DMS153 treated with DMSO at 0.1 percent for 48 hours (cell line): ENCODE measurements around the gene CARM1.

Experiments
- DNase-seq: peaks from one replicate; lab custom pipeline; 2025; ENCODE audit not compliant: unreplicated experiment; lab: John Stamatoyannopoulos, UW

Gene CARM1

DNA sequence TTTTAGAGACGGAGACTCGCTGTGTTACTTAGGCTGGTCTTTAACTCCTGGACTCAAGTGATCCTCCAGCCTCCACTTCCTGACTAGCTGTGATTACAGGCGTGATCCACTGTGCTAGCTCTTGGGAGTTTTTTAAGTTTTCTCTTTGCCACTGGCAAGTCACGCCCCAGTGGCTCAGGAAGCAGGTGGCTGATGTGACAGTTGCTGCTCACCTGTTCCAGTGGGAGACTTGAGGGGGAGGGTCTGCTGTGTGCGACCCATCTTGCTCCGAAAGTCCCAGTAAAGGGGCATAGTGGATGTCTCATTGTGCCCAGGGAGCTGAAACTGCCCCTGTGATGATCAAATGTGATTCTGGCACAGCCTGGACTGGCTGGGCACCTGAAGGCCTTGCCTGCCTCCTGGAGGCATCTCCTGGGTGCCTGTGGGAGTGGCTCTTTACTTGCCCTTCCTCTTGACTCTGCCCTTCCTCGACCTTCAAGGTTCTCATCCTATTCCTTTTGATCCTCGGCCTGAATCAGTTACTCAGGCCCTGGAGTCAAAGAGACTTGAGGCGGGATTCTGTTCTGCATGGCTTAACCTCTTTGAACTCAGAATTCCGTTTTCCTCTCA is 97.3 kb downstream of the CARM1 start:
- DNase-seq = no peak

DNA sequence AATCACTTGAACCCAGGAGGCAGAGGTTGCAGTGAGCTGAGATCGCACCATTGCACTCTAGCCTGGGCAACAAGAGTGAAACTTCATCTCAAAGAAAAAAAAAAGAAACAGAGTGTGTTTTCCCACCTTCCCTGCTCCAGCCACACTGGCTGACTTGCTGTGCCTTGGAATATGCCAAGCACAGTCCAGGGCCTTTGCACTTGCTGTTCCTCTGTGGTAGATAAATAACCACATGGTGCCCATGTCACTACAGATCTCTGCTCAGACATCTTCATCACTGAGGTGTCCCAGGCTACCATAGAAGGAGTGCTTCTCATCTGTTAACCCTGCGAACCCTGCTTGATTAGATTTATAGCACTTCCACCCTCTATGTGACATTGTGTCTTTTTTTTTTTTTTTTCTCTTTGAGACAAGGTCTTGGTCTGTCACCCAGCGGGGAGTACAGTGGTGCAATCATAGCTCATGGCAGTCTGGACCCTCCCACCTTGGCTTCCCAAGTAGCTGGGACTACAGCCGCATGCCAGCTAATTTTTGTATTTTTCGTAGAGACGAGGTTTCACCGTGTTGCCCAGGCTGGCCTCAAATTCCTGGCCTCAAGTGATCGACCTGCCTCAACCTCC is 99.9 kb downstream of the CARM1 start:
- DNase-seq = no peak
